Head of caudate nucleus (tissue), 42 donors: Measurements from ENCODE around the gene SNTG2.
"Not testable (repeated sequence)": the region's sequence is repeated elsewhere in the genome, so short reads cannot be mapped to it uniquely, and the experiment has no call there.

Source experiments
- DNase-seq, 42 donors: peaks; one replicate each; pipeline versions ENCODE4 v3.0.0 to v3.0.0-alpha.2; 2020 to 2021; ENCODE audit warnings: mixed read lengths in 7 of 42
- intact Hi-C: fragments of 100-400 bp; cut with DNase I; formaldehyde crosslinking; loops from one replicate; pipeline ENCODE4 v1.15.0; 2022

The SNTG2 gene

DNA sequence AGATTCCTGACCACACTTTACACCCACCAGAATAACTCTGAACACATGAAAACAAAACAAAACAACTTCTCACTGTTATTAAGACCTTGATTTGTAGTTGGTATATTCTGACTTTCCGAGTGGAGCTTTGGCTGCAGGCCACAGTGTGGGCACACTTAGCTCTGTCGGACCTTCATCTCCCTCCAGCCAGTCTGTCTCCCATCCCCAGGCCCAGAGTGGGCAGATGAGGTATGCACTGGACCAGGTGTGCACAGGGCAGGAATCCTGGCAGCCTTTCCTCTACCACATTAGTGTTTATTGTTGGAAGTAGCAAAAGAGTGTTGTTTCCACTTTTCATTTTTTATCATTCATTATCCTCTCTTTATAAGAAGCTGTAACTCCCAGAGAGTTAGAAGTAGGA is 243.2 kb downstream of the SNTG2 start:
- intact Hi-C loops: no loop called here

DNA sequence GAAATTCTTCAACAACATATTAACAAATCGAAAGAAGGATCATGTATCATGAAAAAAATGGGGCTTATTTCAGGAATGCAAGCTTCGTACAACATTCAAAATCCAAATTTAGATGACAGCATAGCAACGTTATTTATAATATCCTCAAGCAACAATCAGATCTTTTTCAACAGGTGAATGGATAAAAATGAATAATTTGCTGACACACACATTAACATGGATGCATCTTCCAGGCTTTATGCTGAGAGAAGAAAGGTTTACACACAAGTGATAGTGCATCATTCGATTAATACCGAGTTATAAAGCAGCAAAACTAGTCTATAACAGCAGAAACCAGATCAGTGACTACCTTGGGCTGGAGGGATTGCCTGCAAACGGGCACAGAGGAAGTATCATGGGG is 253.1 kb downstream of the SNTG2 start:
- intact Hi-C loops: no loop called here
- no peak for DNase-seq

More for the DNA sequence above, 243.2 kb downstream of the SNTG2 start:
- DNase-seq: no peak

DNA sequence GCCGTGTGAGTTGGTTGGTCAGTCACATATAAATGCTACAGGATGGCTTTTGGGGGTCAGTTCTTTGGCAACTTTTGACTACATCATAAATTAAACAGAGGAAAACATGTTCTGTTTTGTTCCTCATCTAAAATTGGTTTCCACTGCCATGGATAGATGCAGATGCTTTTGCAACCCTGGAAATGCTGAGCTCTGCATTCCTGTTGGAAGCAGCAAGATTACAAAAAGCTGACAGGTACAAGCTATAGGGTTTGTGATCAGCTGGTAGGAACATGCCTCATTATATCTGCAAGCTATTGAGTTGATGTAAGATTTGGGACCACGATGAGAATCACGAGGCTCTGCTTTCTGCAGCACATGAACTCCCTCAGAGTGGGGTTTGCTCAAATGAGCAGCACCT is 255.2 kb downstream of the SNTG2 start:
- DNase-seq: no peak
- intact Hi-C loops: no loop called here

GRCh38 chr2:1207962-1208510 is 257.4 kb downstream of the SNTG2 start:
- no peak for DNase-seq
- intact Hi-C loops: no loop called here

GRCh38 chr2:1208522-1208921 is 257.9 kb downstream of the SNTG2 start:
- DNase-seq: no peak
- intact Hi-C loops: no loop called here

DNA sequence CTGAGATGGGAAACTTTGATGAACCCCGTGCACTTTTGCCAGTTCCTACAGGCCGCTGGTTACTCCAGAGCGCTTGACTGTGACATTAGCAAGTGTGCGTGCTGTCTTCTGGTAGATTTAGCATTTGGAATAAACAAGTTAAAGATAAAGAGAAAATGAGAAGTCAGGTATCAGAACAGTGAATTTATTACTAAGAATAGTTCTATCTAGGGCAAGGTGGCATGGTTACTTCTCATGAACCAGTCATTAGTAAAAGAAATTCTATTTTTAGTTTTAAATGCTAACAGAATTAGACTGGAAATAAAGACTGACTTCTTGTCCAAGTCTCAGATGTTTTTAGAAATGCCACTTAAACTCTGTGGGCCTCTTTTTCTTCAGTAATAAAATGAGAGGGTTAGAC is 258.6 kb downstream of the SNTG2 start:
- intact Hi-C loops: no loop called here
- no peak for DNase-seq

DNA sequence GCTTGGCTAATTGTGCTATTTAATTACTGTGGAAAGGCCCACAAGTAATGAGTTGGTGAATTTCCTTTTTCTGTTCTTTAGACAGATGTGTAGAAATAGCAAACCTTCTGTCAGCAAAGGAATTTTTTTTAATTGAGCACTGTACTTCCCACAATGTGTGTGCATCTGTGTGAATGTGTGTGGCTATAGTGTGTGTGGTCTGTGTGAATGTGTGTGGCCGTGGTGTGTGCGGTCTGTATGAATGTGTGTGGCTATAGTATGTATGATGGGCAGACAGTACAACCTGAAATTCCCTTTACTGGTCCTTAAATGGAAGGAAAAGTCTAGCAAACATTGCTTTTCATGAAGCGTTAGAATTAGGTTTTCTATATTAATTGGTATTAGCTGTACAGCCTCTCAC is 259.1 kb downstream of the SNTG2 start:
- intact Hi-C loops: no loop called here
- no peak for DNase-seq

- no peak for DNase-seq
- intact Hi-C loops: no loop called here
Observed at GRCh38 chr2:1210352-1210751, 259.7 kb downstream of the SNTG2 start.

DNA sequence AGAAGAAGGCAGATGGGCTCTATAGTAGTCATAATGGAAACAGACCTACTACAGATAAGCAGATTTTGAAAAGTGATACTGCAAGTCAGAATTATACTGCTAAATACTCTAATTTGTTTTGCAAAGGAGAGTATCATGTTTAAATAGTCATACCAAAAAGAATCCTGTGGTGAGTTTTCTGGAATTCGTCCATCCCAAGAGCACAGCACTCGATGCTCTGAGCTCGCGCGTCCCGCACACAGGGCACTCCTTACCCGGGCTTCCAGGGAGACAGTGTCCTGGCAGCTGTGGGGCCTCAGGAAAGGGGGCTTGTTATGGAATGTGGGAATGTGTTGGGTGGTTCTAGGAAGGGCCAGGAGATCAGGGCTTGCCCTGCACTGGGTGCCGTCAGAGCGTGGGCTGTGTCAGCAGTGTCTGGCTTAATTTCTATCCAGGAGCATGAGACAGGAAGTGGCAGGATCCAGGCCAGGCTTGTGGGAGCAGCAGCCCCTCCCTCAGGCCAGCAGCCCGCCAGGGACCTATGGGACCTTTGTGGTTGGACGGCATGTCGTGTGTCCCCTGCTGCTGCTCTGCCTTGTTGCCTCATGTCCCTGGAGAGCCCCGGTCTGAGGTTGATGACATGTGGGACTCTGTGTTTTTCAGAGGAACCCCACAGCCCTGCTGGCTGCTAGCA is 269.4 kb downstream of the SNTG2 start:
- no peak for DNase-seq
- intact Hi-C loops: no loop called here

- intact Hi-C loops: no loop called here
- DNase-seq: no peak
Observed at GRCh38 chr2:1222056-1222455, 271.4 kb downstream of the SNTG2 start.

GRCh38 chr2:1223791-1224190 is 273.1 kb downstream of the SNTG2 start:
- intact Hi-C loops: no loop called here
- DNase-seq: no peak

DNA sequence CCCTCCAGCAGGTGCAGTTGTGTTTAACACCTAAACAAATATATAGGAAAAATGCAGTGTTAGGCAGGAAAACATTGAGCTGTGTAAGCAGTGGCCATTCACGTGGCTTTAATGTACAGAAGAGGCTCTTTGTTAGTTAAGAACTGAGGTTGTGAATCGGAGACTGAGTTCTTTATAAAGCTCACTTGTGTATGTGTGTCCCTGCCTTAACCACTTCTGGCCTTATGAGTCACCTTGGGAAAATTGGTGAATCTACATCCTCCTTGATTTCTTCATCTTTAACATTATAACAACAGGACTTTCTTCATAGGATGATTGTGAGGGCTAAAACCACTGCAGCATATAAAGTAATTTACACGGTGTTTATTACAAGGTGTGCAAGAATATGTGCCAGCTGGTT is 274.3 kb downstream of the SNTG2 start:
- no peak for DNase-seq
- intact Hi-C loops: no loop called here

- intact Hi-C loops: no loop called here
- no peak for DNase-seq
Observed at GRCh38 chr2:1226766-1227165, 276.1 kb downstream of the SNTG2 start.

- no peak for DNase-seq
Observed at GRCh38 chr2:1227274-1227900, 276.7 kb downstream of the SNTG2 start.

GRCh38 chr2:1229596-1229995 is 278.9 kb downstream of the SNTG2 start:
- DNase-seq, intact Hi-C loops: not testable (repeated sequence)

More at GRCh38 chr2:1227274-1227900, 276.7 kb downstream of the SNTG2 start:
- intact Hi-C loops: no loop called here

DNA sequence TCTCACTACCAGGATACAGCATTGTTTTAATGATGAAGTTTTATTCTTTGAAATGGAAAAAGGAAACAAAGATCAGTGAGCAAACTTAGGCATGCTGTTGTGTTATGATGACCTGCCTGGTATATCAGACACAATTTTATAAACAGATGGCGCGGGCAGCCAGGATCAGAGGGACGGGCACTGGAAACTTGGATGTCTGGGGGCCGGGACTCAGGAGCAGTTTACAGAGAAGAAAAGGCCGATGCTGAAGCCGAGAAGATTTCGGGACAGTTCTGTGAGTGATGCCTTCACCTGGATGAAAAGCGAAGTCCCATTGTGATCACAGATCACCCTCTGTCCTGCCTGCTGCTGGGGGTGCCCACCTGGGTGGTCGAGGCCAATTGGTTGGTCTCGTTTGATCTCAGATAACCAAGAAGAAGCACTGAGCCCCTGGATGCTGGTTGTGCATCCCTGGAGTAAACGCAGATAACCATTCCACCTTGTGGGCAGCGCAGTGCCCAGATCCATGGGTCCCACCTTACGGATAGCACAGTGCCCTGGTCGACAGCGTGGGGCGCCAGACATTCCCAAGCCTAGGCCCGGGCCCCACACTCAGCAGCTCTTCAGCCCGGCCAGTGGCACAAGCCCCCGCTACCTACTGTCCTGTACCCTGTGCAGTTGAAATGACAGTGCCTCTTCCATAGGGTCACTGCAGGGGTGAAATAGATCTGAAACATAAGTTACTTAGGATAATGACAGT is 279.7 kb downstream of the SNTG2 start:
- intact Hi-C loops: no loop called here
- no peak for DNase-seq

- DNase-seq: no peak
- intact Hi-C loops: no loop called here
Observed at GRCh38 chr2:1231466-1232063, 280.9 kb downstream of the SNTG2 start.

DNA sequence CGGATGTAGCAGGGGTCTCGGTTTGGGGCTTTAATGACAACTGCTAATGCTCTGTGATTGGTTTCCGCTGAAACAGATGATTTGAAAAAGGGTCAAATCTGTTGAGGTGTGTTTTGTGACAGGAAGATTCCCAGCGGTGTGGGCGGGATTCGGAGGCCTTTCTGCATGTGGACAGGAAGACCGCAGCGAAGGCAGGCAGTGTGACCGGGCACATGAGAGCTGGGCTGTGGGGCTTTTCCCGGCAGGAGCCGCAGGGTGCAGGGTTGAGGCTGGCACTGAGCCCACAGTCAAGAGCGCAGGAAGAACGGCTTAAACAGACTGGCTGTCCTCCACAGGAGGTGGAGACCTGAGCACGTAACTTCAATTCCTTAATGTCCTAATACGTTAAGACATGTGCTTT is 282.6 kb downstream of the SNTG2 start:
- DNase-seq: no peak
- intact Hi-C loops: no loop called here

GRCh38 chr2:1234731-1235308 is 284.2 kb downstream of the SNTG2 start:
- intact Hi-C loops: no loop called here
- DNase-seq: no peak

DNA sequence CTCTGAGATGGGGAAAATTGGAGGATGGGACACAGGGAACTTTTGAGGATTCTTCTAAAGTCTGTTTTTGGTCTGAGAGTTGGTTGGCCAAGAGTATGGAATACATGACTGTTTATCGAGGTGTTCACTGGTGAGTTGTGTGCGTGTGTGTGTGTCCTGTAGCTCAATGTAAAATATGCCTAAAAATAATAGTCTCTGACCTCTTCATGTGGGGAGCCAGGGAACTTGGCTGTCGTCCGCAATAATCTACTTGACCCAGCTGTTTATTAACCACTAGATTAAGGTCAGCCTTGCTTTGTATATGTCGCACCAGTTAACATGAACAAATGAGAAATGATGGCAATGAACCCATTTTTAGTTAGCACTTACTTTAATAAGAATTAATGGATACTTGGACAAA is 285.2 kb downstream of the SNTG2 start:
- intact Hi-C loops: no loop called here
- DNase-seq: no peak
